Measurements from ENCODE around the gene DDX25. TPM values are rescaled to one million over a fixed set of nuclear protein-coding genes. Genes with fewer than 3 reads are reported as not detected.

Gene DDX25
- total and polyA plus RNA-seq, 2 of the 4 experiments (the other 2 are of a cell fraction), result under 0.01 TPM; not detected in 1

DNA sequence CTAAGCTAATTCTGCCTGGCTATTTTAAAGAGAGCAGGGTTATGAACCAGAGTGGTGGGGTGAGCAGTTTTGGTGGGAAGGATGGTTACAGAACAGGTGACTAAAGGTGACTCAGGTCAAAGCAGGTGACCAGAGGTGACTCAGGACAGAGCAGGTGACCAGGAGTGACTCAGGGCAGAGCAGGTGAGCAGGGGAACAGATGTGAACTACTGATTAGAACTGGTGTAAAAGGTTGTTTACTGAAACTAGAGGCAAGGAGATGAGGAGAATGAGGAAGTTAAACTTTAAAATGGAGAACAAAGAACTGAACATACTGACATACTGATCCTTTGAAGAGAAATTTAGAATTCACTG is 32.2 kb upstream of the DDX25 start:
- TF ChIP-seq NFE2L2 (IDR thresholded peaks at IDR 0.05; ENCODE audit: low read depth, low read length) (no peak), MXI1 (IDR thresholded peaks at IDR 0.05; ENCODE audit: borderline replicate concordance, low read depth, low read length) (no peak)
- Histone ChIP-seq H2AK9ac (replicated peaks; ENCODE audit: low read depth, low read length, poor library complexity) (no peak overlapping the region), H3K14ac (replicated peaks; ENCODE audit: low read depth, low read length) (no peak overlapping the region), H3K56ac (ENCODE audit: extremely low read depth, insufficient read depth, low read length) (no peak overlapping the region), H2BK15ac (ENCODE audit: low read depth, low read length) (no peak overlapping the region), H3K9me3 (ENCODE audit: control insufficient read depth, insufficient read depth, low read length) (no peaks in the 10 kb centered on the region), H3K23ac (ENCODE audit: low read depth, low read length) (no peak overlapping the region), H3K18ac (ENCODE audit: low read depth, low read length) (no peak overlapping the region), H2BK20ac (ENCODE audit: low read depth, low read length) (no peak overlapping the region), H2AFZ (replicated peaks; ENCODE audit: low read length, poor library complexity) (no peak overlapping the region), H3K4me3 (ENCODE audit: insufficient read depth, low read depth, low read length) (no peak overlapping the region), H4K91ac (ENCODE audit: insufficient read depth, low read depth, low read length) (no peak overlapping the region), H2BK120ac (ENCODE audit: low read depth, low read length) (no peak overlapping the region), H3K9me1 (ENCODE audit: insufficient read depth, low read length) (no peaks in the 10 kb centered on the region), H3K27me3 (ENCODE audit: control insufficient read depth, insufficient read depth, low read length) (peaks cover 4% of the 10 kb centered on the region; the same call in 1 of the 2 replicates), H2BK5ac (ENCODE audit: low read depth, low read length, poor library complexity, severe bottlenecking) (no peak overlapping the region), H3K9ac (ENCODE audit: low read depth, low read length) (no peak overlapping the region), H3K36me3 (ENCODE audit: control insufficient read depth, insufficient read depth, low read length) (no peaks in the 10 kb centered on the region), H3K27ac (ENCODE audit: insufficient read depth, low read length) (no peak overlapping the region), H3K4ac (ENCODE audit: low read depth, low read length) (no peak overlapping the region), H4K5ac (ENCODE audit: low read depth, low read length) (no peak overlapping the region), H3K4me1 (ENCODE audit: control insufficient read depth, insufficient read depth, low read length) (no peaks in the 10 kb centered on the region), H4K20me1 (ENCODE audit: insufficient read depth, low read length) (no peaks in the 10 kb centered on the region), H2AK5ac (ENCODE audit: low read depth, low read length) (no peak overlapping the region), H4K8ac (ENCODE audit: low read depth in 2 of 2, low read length in 2 of 2) (no peak overlapping the region), H3K4me2 (ENCODE audit: low read depth, low read length) (no peak overlapping the region), H3K79me1 (ENCODE audit: low read depth in 1 of 2, low read length in 2 of 2) (no peaks in the 10 kb centered on the region)
- in situ Hi-C loops (cut with MboI; ENCODE audit: low sequenced_read_pairs), result loop anchor here (10.0 kb wide), 2 partner anchors 247 to 437 kb away; partner anchors contain the start of gene CHEK1
- DNase-seq (no peak), ATAC-seq (ENCODE audit: low read depth) (no peak)
- intact Hi-C loops (cut with micrococcal nuclease), result loop anchor here (5.0 to 10.0 kb wide), 3 partner anchors 305 to 610 kb away; partner anchors contain the start of genes EI24 and FEZ1
- CTCF ChIA-PET, result no interaction called here
- POLR2A ChIA-PET (ENCODE audit: unreplicated experiment), result no interaction called here
- dilution Hi-C loops (cut with HindIII; ENCODE audit: low sequenced_read_pairs, unreplicated experiment), result no loop called here
- BruUV-seq (replicated peaks), result no TSS peak

Measured in IMR-90 (cell line).